ENCODE results near the gene RCAN2.

Gene RCAN2

GRCh38 chr6:46381579-46381978 lies 109.7 kb downstream of the RCAN2 start:
- DNase-seq (ENCODE audit: low spot score), result no peak

DNA sequence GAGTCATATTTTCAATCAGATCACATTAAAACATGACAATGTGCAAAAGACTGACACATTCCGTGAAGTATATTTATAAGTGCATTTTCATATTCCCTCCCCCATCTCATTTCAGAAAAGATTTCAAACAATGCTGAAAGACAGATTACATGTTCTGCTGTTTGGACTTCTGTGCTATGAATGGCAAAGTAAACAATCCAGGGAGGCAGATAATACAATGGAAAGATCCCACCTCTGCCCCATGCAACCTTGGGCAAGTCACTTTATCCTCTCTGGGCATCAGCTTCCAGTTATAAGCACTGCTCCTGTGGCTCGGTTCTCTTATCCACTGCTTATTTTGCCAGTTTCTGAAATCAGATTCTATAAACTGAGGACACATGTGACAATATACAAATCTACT lies 110.2 kb downstream of the RCAN2 start:
- no peak for DNase-seq (ENCODE audit: low spot score)

GRCh38 chr6:46380152-46380807 lies 111.0 kb downstream of the RCAN2 start:
- no peak for DNase-seq (ENCODE audit: low spot score)

DNA sequence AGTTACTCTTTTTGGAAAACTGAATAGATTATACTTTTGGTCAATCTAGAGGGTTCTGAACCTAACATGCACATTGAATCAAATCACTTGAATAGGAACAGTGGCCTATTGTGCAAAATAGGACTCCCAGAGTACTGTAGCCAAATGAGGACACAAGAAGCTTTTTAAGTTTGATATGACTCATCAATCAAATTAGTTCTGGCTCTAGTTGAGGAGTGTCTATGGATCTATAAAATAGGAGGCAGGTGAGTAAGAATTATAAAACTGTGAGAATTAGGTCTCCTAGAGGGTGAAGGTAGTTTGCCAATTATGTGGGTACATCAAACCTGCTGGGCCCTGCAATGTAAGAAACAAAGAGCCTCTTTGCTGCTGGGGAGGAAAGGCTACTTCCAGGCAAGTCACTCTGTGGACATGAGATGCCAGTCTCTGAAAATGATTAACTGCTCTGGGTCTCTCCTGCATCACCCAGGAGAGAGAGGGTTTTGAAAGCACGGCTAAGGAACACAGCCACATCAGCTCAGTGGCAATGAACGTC lies 112.3 kb downstream of the RCAN2 start:
- peak; percentile 14 for DNase-seq (ENCODE audit: low spot score)

- DNase-seq (ENCODE audit: low spot score), result no peak
These were observed 112.9 kb downstream of the RCAN2 start for GRCh38 chr6:46378161-46378881.

GRCh38 chr6:46377209-46377608 lies 114.0 kb downstream of the RCAN2 start:
- no peak for DNase-seq (ENCODE audit: low spot score)

- DNase-seq (ENCODE audit: low spot score), result no peak
These were observed 114.6 kb downstream of the RCAN2 start for GRCh38 chr6:46376562-46377061.

- peak; percentile 3 for DNase-seq (ENCODE audit: low spot score)
These were observed 120.6 kb downstream of the RCAN2 start for GRCh38 chr6:46370622-46371021.

DNA sequence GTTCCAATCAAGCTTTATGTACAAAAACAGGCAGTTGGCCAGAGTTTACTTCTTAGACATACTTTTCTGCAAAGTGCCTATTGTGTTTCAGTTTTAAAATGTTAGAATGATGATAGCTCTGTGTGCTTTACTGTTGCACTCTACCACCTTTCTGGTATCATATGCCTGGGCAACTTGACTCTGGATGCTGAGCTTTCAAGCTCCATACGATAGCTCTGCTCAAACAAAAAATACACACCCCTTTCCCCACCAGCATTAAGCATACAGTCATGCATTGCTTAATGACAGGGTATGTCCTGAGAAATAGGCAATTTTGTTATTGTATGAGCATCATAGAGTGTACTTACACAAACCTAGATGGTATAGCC lies 123.1 kb downstream of the RCAN2 start:
- DNase-seq (ENCODE audit: low spot score), result no peak

DNA sequence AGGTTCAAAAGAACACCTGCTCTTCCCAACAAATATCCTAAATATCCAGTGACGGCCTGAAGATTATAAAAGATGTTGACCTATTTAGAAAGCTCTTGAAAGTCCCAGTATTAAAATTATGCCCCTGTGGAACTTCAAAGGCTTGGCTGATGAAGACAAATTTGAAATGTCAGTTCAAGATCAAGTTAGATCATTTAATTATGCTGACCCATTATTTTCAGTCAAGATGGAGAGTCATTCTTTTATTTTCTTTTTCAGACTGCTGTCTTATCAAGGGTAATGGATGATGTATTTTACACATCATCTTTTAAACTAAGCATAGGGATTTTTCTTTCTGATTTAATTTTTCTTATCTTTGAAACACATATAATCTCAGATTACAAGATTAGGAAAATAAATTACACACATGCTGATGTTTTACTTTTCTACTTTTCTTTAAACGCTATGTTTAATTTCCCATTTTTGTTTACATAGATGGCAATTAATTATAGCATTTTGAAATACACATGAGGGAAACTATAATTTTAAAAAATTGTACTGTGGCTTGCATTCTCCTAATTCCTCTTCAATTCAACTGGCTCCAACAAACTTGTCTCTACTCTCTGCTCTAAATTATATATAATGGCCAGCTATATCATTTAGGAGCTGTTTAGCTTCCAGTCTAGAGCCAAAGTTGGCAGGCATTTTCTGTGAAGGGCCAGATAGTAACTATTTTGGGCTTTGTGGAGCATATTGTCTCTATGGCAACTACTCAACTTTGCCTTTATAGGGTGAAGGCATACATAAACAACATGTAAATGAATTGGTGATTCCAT lies 123.7 kb downstream of the RCAN2 start:
- no peak for DNase-seq (ENCODE audit: low spot score)

- no peak for DNase-seq (ENCODE audit: low spot score)
These were observed 124.9 kb downstream of the RCAN2 start for GRCh38 chr6:46366190-46366900.

DNA sequence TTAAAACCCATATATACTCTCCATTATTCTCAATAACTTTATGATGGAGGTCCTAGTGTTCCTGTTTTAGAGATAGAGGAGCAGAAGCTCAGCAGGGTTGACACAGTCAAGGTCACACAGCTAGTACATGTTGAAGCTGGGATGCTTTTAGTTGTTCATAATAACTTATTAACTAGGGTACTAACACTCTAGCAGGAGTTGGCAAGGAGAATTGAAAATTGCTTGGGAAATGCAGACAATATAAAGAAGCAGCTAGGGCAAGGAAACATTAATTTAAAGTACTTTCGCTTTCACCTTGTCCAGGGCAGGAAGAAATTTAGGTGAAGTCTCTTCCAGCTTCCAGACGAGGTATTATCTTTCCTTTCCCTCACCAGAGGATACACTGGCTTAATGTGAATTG lies 133.7 kb downstream of the RCAN2 start:
- DNase-seq (ENCODE audit: low spot score), result no peak

GRCh38 chr6:46356543-46356942 lies 134.7 kb downstream of the RCAN2 start:
- DNase-seq (ENCODE audit: low spot score), result no peak

- DNase-seq (ENCODE audit: low spot score), result no peak
These were observed 137.7 kb downstream of the RCAN2 start for GRCh38 chr6:46353528-46353927.

DNA sequence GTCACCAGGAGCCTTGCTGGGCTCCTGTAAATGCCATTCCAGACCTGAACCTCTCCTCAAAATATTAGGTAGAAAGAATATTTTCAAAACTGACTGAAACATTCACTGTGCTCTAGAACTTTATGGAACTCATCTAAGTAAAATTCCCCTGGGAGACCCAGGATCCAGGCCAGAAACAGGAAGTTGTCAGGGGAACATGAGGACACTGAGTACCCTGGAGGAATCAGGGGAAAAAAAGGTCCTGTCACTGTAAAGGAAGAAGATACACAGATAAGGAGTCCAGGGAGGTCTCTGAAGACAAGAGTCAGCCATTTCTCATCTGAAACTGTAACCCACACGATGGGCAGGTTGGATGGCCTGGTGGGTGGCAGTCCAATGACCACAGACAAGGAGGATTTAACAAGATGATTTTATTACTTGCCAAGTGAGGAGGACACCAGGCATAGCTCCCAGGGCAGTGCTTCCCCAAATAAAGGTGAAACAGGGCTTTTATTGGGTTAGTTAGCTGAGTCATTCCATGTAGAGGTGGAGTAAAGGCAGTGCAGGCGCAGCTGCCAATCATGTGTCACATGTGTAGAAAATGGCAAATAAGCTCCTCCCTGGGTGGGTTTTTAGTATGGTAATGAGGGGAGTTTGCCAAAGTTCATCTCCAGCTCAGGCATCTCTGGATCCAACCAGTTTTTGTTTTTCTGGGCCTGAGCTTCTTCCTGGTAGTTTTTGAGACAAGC lies 138.5 kb downstream of the RCAN2 start:
- no peak for DNase-seq (ENCODE audit: low spot score)

GRCh38 chr6:46350714-46351113 lies 140.5 kb downstream of the RCAN2 start:
- DNase-seq (ENCODE audit: low spot score), result no peak

DNA sequence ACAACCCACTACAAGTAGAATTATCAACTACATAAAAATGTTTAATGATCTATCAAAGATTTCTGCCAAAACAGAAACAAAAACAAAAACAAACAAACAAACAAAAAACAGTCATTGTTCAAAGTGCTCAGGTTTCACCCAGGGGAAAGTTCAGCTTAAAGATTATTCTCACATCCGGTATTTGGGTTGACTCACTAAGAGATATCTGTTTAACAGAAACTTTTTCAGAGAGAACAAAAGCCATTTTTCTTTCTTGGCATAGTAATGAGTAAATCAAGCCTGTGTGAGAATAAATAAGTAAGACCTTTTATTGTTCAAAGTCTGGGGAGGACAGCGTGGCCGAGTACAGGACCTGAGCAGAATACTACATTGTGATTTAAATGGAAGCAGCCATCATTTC lies 143.6 kb downstream of the RCAN2 start:
- DNase-seq (ENCODE audit: low spot score), result no peak

DNA sequence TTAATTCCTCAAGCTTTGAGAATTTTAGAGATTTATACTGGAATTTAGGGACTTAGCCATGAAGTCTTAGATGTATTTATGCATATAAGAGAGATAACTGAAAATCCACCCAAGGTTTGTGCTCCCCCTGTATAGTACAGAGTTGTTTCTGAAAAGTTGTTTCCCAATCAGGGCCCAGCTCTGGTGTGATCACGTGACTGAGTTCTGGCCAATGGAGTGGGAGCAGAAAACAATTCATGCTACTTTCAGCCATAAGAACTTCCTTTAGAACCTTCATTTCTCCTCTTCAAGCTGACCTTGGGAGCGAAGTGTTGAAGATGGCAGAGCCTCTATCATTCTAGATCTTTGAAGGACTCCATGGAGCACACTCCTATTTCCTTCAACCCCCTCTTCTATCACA lies 151.0 kb downstream of the RCAN2 start:
- no peak for DNase-seq (ENCODE audit: low spot score)

DNA sequence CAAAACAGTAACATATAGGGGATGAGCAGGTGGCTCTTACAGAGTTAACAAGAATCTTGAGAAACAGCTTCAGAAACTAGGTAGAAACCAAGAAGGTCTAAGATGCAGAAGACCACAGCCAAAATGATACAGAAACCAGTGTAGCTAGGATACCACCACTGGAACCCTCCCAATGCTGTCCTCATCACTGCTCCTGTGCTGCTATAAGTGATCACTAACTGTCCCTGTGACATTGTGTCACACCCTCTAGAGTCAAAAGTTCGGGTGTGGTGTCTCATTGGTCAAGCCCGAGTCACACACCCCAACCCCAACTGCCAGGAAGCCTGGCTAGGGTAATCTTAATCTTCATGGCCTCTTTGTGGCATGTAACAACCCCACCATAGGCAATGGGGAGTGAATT lies 153.1 kb downstream of the RCAN2 start:
- DNase-seq (ENCODE audit: low spot score), result no peak

DNA sequence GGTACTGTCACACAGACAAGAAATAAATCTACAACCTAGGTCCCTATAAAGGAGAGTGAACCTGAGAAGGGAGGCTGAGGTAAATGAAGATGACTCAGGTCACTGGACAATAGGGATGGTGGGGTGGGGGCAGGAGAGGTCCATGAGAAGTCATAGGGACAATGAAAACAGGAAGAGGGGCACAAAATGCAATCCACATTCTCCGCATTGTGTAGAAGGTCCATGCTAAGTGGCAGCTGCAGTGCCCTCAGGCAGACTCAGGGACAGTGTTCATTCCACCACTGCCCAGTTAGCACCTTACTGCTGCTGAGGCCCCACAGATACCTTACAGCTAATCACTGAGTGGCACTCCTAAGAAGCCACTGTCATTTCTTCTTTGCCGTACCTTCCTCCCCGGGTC lies 156.8 kb downstream of the RCAN2 start:
- DNase-seq (ENCODE audit: low spot score), result no peak

DNA sequence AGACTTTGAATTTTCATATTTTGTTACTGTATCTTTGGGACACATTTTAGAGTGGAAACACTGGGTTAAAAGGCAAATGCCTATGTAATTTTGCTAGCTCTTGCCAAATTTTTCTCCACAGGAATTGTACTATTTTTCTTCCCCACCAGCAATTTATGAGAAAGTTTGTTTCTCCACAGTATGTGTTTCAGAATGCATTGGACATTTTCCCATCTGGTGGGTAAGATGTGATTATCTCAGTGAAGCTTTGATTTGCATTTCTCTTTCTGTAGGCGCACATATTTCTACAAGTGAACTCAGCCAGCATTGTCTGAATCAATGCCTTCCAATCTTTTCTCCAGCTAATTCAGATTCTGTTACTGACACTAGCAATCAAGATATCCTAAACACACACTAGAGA lies 157.8 kb downstream of the RCAN2 start:
- no peak for DNase-seq (ENCODE audit: low spot score)
